NCI-H1048 (cell line): ENCODE results near the gene MYB.

Experiments
- DNase-seq: peaks from one replicate; lab custom pipeline; 2025; lab: John Stamatoyannopoulos, UW

MYB gene

GRCh38 chr6:135250751-135251497 is 69.8 kb downstream of the MYB start:
- peak; percentile 86 for DNase-seq

- peak; percentile 27 for DNase-seq
Measured at GRCh38 chr6:135251498-135252441, 70.7 kb downstream of the MYB start.

- no peak for DNase-seq
Measured at GRCh38 chr6:135254471-135254870, 73.4 kb downstream of the MYB start.

- DNase-seq, result no peak
Measured at GRCh38 chr6:135256866-135257265, 75.8 kb downstream of the MYB start.

GRCh38 chr6:135257631-135258405 is 76.7 kb downstream of the MYB start:
- DNase-seq, result no peak

GRCh38 chr6:135258970-135259369 is 77.9 kb downstream of the MYB start:
- no peak for DNase-seq

- no peak for DNase-seq
Measured at GRCh38 chr6:135260612-135261011, 79.5 kb downstream of the MYB start.

- DNase-seq, result no peak
Measured at GRCh38 chr6:135261872-135262725, 81.0 kb downstream of the MYB start.

GRCh38 chr6:135265278-135265677 is 84.2 kb downstream of the MYB start:
- DNase-seq, result no peak

- no peak for DNase-seq
Measured at GRCh38 chr6:135266675-135267074, 85.6 kb downstream of the MYB start.

GRCh38 chr6:135267085-135267484 is 86.0 kb downstream of the MYB start:
- DNase-seq, result no peak

GRCh38 chr6:135268263-135268662 is 87.2 kb downstream of the MYB start:
- DNase-seq, result no peak

- DNase-seq, result no peak
Measured at GRCh38 chr6:135268740-135269139, 87.6 kb downstream of the MYB start.
